GM21390 (cell line): ENCODE data around the gene MEGF8.

Experiments used
- ATAC-seq: cut with Tn5 transposase; IDR thresholded peaks from one replicate; pipeline ENCODE4 v1.9.1; 2021; ENCODE audit not compliant: unreplicated experiment

MEGF8 gene

GRCh38 chr19:42306646-42307045 is 18.8 kb upstream of the MEGF8 start:
- no peak for ATAC-seq

DNA sequence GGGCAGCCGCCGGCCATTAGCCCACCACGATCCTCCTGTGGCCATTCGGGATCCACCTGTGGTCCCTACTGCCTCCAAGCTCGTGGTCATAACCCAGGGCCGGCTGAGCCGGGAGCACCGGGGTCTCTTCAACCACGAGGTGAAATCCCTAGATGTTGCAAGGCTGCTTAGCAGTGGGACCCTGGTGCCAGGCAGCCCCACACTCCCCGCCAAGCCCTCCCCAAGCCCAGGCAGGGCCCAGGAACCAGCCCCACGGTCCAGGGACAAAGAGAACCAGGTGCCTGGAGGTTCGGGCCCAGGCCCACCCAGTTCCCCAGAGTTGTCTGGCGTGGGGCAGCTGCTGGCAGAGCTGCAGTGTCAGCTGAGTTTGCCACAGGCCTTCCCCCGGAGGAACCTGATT is 15.7 kb upstream of the MEGF8 start:
- no peak for ATAC-seq

- no peak for ATAC-seq
Measured at GRCh38 chr19:42311657-42312056, 13.8 kb upstream of the MEGF8 start.

DNA sequence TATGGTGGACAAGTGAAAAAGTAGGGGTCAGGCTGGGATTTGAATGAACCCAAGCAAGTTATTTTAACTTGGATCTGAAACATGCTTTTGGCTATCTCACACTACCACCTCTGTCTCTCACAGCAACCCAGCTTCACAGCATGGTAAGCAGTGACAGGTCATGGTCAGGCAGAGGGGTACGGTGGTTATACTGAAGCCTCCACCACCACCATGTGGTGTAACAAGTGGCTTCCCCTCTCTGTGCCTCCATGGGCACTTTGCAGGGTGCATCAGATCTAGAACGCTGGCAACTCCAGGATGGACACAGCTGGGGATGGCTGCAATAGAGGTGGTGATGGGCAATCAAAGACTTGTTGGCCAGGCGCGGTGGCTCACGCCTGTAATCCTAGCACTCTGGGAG is 13.1 kb upstream of the MEGF8 start:
- no peak for ATAC-seq

DNA sequence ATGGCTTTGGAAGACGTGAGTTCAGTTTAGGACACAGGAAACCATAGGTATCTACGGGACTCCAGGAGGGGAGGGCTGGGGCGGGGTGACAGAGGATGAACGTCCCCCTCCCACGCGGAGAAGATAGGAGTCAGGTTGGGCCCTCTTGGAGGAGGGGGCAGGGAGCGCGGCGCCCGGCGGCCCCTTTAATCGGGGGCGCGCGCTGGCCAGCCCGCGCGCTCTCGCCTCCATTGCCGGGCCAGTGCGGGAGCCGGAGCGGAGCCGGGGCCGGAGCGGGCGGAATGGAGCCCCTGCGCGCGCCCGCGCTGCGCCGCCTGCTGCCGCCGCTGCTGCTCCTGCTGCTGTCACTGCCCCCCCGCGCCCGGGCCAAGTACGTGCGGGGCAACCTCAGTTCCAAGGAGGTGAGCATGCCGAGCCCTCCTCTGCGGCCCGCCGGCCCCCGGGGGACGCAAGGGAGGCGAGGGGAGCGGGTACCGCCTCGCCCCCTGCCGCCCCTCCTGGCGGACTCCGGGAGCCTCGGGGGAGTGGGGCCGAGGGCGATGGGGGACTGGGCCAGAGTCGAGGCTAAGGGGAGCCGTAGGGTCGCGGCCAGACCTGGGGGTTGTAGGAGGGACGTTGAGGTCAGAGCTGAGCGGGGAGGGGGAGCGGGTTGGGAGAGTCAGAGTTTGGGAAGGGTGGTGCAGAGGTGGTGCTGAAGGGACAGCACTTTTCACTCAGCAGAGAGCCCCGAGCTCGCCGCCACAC is 12.2 kb upstream of the MEGF8 start, which contains the start of gene TMEM145:
TMEM145 (plus strand) TSS at position 214 of the 744 bp plus-strand sequence; CDS start at position 282, 68 bp downstream.
- ATAC-seq: no peak

DNA sequence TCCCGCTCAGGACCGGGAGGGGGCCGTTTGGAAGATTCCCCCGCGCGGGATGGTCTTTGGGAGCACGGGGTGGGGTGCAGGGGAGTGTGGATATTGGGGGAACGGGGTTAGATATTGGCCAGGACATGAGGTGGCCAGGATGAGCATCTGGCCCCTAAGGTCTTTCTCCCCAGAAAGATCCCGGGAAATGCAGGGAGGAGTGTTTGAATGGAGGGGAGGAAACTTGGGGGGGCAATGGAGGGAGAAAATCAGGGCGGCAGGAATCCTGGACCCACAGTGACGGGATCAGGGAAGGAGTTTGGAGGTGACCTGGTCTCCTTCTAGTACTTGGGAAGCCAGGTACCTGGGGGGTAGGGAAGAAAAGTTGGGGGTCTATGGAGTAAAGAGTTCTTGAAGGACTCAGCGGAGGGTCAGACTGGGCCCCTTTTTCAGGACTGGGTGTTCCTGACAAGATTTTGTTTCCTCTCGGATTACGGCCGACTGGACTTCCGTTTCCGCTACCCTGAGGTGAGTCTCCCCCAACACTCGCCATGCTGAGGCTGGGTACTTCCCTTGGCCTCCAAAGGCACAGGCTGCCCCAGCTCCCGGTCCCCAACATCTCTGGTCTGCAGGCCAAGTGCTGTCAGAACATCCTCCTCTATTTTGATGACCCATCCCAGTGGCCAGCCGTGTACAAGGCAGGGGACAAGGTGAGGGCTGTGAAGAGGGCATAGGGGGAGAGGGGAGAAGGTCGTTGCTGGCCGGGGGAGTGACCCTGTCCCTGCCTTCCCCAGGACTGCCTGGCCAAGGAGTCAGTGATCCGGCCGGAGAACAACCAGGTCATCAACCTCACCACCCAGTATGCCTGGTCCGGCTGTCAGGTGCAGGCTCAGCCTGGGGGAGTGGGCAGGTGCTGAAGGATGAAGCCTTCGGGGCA is 11.3 kb upstream of the MEGF8 start:
- no peak for ATAC-seq

- ATAC-seq: no peak
Measured at GRCh38 chr19:42315024-42315423, 10.4 kb upstream of the MEGF8 start.

GRCh38 chr19:42316223-42317211 is 8.9 kb upstream of the MEGF8 start:
- no peak for ATAC-seq

DNA sequence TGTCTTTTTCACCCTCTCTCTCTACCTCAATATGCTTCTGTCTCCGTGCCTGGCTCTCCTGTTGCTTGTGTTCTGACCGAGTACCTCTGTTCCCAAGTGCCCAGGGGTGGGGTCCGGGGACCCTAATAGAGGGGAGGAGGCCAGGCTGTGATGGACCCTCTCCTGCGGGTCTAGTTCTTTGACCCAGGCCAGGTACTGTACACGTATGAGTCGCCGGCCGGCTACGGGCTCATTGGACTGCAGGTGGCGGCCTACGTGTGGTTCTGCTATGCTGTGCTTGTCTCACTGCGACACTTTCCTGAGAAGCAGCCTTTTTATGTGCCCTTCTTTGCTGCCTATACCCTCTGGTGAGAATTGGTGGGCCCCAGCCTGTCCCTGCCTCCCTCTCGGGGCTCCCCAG is 7.9 kb upstream of the MEGF8 start:
- ATAC-seq: no peak

- ATAC-seq: no peak
Measured at GRCh38 chr19:42322305-42322704, 3.1 kb upstream of the MEGF8 start.

DNA sequence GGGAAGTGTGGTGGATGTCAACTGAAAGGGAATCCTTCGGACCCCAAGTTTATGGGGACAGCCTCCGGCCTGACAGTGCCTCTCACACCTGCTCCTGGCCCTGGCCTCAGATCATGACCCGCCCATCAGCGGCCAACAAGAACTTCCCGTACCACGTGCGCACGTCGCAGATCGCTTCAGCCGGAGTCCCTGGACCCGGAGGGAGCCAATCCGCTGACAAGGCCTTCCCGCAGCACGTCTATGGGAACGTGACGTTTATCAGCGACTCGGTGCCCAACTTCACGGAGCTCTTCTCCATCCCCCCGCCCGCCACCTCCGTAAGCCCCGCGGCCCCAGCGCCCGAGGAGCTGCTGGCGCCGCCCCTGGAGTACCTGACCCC is 2.0 kb upstream of the MEGF8 start:
- no peak for ATAC-seq

DNA sequence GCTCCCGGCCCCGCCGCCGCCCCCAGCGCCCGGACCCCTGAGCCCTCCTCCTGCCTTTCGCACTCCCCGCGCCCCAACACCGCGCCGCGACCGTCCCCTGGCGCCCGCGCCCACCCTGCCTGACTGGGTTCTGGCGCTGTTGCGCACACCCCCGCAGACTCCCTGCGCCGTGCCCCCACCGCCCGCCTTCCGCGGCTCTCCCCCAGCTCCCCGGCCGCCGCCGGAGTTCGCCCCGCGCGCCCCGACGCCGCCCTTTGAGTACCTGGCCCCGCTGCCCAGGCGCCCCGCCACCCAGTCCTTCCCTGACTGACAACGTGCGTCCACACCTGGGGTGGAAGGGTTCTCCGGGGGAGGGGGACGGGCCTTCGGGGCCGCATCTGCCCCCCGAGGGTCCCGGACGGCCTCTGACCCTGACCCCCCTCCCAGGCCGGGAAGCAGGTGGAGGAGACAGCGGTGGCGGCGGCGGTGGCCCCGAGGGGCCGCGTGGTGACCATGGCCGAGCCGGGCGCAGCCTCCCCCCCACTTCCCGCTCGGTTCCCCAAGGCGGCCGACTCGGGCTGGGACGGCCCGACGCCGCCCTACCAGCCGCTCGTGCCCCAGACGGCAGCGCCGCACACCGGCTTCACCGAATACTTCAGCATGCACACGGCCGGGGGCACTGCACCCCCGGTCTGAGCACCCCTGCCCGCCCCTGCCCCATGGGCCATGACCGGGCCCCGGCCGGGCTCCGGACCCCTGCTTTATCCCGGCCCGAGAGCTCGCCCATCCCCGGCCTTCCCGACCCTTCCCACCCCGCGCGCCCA is 1.4 kb upstream of the MEGF8 start:
- no peak for ATAC-seq

DNA sequence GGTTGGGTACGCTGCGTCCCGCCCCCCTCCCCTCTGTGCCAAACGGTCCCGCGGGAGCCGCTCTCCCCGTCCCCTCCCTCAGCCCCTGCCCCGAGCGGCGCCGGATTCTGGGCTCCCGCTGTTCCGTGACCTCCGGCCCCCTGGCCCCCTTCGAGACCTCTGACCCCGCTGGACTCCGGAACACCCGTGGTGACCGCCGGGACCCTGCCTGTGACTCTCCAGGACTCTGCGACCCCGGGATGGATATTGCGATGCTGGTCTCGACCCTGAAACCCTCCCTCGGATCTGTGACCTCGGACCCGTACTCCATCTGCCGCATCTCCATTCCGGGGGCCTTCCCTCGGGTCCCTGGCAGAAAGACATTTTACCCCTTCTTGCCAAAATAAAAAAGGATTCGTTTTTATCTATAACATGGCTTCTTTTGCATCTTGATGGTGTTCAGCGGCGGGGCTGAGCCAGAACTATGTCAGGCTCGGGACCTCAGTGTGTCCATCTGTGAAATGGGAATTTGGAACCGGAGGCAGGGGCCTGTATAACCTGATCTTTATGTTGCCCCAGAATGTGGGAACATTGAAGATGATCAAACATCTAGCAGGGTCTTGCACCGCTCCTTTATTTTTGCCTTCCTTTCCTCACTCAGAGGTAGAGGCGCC is 654 bp upstream of the MEGF8 start:
- ATAC-seq: no peak

DNA sequence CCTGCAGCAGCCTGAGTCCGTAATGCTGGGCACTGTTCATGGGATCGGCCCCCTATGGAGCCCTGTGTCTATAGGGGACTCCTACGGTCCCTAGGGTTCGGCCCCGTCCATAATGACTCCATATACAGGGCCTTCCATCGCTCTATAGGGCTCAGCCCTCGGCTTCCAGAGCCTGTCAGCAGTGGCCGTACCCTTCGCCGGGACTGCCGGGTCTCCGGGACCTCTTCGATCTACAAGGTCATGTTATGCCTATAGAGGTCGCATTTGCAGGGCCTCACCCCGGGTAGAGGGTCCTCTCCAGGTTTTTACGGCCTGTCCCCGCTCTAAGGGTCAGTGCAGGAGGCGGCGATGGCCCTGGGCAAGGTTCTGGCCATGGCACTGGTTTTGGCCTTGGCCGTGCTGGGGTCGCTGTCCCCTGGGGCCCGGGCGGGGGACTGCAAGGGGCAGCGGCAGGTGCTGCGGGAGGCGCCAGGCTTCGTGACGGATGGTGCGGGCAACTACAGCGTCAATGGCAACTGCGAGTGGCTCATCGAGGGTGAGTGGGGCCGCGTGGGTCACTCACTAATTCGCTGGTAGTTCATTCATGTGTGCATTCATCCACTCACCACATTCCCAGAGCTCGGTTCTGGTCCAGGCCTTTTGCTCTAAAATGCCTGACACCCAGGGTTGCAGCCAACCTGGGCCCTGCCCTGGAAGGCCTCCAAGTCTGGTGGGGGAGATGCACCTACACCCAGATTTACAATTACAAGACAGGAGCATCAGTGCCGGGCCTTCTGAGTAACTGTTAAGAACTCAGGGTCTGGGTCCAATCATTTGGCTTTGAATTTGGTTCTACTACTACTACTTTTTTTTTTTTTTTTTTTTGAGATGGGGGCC is 699 bp downstream of the MEGF8 start:
- peak; percentile 6 for ATAC-seq

GRCh38 chr19:42326969-42327368 is 1.5 kb downstream of the MEGF8 start:
- ATAC-seq: no peak

- no peak for ATAC-seq
Measured at GRCh38 chr19:42327381-42327780, 1.9 kb downstream of the MEGF8 start.

- no peak for ATAC-seq
Measured at GRCh38 chr19:42328106-42328505, 2.7 kb downstream of the MEGF8 start.

GRCh38 chr19:42328854-42329253 is 3.4 kb downstream of the MEGF8 start:
- no peak for ATAC-seq

DNA sequence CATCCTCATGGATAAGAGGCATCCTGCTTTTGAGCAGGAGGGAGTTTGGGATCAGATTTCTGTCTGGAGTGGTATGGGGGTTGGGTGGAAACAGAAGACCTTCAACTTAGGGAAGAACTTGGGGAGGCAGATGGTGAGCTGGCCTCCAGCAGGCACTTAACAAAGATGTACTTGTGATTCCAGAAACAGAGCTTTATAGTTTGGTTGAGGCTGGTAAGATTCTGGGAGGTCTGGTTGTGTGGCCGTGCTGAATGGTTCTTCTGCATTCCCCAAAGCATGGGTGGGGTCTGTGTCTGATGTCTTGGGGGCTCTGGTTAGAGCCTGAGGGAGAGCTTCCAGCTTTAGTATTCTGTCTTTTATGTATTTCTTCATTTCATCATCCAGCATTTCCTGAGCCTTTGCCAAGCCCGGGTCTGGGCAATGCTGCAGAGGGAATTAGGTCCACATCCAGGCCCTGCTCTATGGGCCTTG is 4.8 kb downstream of the MEGF8 start:
- no peak for ATAC-seq
